AG09319 (cell line): ENCODE data around the gene CST3.

Source experiments
- DNase-seq: peaks from one replicate; pipeline ENCODE4 v3.0.0-alpha.2; 2010; ENCODE audit warnings: low read depth; ENCODE audit errors: extremely low read depth
- TF ChIP-seq, protein P1 (sequence below): IDR thresholded peaks from 2 replicates; pipeline ENCODE4 v1.5.1; 2011; ENCODE audit warnings: low read depth, mild to moderate bottlenecking, inconsistent platforms, low read length, moderate library complexity

Gene CST3

DNA sequence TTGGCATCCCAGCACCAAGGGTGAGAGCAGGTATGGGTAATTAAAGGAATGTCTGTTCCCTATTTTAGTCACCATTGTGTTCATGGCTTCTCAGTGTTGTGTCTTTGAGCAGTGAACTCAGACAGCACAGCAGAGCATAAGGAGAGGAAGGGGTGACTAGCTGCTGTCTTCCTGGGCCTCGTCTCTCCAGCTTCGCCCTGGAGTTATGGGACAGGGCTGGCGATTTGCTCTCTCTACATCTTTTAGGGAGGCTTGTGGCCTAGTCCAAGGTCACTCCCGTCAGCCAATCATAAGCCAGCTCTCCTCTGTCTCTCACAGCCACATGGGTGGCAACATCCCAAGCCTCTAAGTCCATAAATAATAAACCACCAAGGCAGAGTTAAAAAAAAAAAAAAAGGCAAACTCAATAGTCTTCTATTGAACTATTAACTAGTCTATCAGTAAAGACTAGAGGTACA is 7.3 kb downstream of the CST3 start:
- TF ChIP-seq, protein P1, sequence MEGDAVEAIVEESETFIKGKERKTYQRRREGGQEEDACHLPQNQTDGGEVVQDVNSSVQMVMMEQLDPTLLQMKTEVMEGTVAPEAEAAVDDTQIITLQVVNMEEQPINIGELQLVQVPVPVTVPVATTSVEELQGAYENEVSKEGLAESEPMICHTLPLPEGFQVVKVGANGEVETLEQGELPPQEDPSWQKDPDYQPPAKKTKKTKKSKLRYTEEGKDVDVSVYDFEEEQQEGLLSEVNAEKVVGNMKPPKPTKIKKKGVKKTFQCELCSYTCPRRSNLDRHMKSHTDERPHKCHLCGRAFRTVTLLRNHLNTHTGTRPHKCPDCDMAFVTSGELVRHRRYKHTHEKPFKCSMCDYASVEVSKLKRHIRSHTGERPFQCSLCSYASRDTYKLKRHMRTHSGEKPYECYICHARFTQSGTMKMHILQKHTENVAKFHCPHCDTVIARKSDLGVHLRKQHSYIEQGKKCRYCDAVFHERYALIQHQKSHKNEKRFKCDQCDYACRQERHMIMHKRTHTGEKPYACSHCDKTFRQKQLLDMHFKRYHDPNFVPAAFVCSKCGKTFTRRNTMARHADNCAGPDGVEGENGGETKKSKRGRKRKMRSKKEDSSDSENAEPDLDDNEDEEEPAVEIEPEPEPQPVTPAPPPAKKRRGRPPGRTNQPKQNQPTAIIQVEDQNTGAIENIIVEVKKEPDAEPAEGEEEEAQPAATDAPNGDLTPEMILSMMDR: no peak
- no peak for DNase-seq

GRCh38 chr20:23629542-23630391 is 8.0 kb downstream of the CST3 start:
- TF ChIP-seq, protein P1: no peak
- DNase-seq: no peak

DNA sequence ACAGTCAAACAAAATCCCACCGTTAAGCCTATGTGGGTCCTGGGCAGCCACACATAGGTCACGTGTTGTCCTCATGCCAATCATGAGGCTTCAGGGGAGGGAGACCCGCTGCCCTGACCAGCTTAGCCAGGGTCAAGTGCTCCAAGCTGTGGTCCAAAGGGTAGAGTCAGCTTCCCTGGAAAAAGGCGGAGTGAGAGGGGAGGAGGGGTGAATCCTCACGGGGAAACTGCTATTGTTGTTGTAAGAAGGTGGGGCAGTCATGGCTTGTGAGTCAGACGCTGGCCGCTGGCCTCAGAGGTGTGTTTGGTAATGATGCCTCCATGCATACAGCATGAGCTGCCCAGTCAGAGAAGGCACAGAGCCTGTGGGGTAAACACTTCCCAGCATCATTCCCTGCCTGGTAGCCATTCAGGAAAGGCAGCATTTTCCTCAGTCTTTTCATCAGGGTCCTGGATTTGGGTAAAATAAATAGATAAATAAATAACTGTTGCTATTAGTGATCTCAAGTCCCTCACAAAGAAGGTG is 8.7 kb downstream of the CST3 start:
- TF ChIP-seq, protein P1: no peak
- DNase-seq: no peak

GRCh38 chr20:23628402-23629016 is 9.2 kb downstream of the CST3 start:
- DNase-seq: no peak
- TF ChIP-seq, protein P1: no peak

DNA sequence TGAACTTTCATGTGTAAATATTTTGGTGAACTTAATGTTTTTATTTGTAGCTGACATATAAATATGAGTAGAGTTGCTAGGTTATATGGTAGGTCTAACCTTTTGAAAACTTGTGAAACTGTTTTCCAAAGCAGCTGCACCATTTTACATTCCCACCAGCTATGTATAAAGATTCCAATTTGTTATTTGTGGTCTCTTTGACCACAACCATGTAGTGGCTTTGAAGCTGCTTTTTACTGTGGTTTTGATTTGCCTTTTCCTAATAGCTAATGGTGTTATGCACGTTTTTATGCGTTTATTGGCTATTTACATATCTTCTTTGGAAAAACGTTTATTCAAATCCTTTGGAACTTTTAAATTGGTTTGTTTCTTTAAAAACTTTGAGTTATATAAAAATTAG is 10.3 kb downstream of the CST3 start:
- no peak for DNase-seq
- TF ChIP-seq, protein P1: no peak

DNA sequence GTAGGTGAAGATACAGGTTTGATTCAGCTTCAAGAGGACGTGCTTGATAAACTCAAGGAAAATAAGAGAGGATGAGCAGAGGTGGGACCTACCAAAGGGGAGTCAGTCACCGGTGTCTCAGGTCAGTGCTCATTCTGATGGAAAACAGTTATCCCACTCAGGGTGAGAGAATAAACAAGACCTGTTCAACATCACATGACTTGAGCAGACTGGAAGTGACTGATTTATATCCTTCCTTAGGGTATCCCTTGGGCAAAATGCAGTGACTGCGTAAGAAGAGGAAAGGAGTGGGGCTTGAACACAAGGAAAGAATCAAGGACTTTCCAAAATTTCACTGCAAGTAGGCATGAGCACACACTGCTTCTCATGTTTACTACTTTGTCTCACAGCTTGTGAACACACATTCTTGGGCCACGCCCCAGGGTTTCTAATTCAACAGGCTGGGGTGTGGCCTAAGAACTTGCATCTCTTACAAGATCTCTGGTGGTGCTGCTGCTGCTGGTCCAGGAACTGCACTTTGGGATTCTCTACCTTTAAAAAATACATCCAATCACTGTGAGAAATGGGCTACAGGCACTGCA is 11.6 kb downstream of the CST3 start:
- DNase-seq: no peak
- TF ChIP-seq, protein P1: no peak
